GM18909 (cell line): ENCODE data around the gene BCAS4.
A peak's percentile ranks its signal among the peaks of the same experiment; 100 is the strongest.
"Not testable (repeated sequence)": the region's sequence is repeated elsewhere in the genome, so short reads cannot be mapped to it uniquely, and the experiment has no call there.

Experiments used
- ATAC-seq: cut with Tn5 transposase; IDR thresholded peaks from one replicate; pipeline ENCODE4 v1.9.1; 2021; ENCODE audit warnings: mild to moderate bottlenecking; ENCODE audit not compliant: unreplicated experiment, poor library complexity

Gene BCAS4, protein sequence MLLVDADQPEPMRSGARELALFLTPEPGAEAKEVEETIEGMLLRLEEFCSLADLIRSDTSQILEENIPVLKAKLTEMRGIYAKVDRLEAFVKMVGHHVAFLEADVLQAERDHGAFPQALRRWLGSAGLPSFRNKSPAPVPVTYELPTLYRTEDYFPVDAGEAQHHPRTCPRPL

DNA sequence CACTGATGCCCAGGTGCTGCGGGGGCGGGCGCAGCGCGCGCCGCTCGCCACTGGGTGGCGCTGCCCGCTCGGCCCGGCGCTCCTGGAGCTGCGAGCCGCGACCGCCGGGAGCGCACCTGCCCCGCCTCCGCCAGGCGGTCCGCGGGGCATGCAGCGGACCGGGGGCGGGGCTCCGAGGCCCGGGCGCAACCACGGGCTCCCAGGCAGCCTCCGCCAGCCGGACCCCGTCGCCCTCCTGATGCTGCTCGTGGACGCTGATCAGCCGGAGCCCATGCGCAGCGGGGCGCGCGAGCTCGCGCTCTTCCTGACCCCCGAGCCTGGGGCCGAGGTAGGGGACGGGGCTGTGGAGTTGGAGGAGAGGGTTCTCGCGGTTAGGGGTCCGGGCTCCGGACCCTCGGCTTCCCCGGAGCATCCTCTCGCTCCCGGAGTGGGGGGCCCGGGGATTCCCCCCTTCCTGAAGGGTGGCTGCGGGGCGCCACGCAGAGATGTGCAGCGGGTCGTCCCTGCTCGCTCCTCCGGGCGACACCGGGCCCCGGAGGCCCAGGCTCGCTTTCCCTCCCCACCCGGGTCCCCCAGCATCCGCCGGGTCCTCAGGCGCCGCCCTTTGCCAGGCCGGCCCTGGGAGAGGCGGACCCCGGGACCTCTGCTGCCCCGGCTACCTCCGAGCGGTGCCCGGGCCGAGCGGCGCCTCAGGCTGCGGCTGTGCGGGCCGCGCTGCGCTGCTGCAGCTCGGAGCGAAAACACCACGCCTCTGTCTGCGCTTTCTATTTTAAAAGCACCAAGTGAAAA, at the start of gene BCAS4:
Gene BCAS4, plus strand, starts transcription at position 216 of the 789 bp plus-strand sequence. Its CDS starts 23 bp downstream, at position 239.
- ATAC-seq, result peak; percentile 72

DNA sequence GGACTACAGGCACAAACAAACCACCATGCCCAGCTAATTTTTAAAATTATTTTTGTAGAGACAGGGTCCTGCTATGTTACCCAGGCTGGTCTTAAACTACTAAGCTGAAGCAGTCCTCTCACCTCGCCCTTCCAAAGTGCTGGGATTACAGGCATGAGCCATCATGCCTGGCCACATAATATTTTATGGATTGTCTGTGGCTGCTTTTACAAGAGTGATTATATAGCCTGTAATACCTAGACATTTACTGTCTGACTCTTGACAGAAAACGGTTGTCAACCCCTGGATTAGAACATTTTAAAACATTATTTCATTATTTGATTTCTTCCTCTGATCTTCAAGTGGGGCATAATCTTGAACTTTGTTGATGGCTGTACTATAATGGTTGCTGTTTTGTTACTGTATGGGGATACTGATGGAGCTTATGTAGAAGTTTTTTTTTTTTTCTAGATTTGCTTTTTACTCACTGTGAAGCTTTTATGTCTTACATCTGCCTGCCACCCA, 49.2 kb upstream of the BCAS4 start:
- ATAC-seq, result no peak

DNA sequence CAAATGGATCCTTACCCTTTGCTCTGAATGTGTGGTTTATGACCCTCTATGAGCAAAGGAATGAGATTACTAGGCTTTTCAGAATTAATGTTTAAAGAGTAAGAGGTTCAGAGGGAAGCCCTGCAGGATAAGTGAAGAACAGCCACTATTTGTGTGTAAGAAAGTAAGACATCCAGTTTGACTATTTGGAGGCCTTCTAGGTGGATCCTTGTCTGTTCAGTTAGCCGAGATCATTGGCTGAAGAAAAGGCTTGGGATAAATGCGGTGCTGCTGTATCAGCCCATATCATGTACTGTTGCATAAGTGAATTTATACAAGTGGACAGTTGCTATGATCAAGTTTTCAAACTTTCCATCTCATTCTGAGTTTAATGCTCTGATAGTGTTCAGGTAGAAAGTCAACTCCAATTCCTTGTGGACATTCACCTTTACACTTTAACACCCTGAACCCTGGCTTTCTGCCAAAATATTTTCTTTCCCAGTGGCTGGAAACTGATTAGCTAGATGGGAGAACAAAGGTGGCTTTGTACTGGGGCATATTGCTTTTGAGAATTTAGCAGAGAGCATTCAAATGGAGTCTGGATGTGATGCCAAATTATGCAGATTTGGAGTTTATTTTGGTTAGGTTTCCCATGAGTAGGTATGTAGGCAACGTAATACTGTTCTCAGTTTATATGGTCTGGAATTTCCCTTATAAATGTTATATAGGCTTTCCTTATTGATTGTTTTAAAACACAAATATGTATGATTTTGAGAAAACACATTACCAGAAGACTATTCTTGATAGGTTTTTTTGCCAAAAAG, 48.5 kb upstream of the BCAS4 start:
- no peak for ATAC-seq

DNA sequence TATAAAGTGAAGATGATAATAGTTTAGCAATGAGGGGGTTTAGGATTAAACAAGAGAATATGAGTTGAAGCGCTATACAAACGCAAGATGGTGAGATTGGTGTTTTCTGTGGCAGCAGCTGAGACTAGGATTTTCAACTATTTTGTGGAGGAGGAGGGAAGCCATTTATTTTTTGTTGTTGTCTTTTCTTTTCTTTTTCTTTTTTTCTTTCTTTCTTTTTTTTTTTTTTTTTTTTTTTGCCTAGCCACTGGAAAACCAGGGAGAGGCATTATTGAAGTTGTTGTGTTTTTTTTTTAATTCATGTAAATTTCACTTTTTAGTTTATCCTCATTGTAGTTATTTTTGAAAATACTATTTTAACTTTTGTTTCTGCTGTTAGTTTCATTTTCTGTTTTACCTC, 47.6 kb upstream of the BCAS4 start:
- no peak for ATAC-seq

GRCh38 chr20:50750145-50750671, 44.7 kb upstream of the BCAS4 start:
- ATAC-seq, result no peak

- no peak for ATAC-seq
Observed at GRCh38 chr20:50753152-50753551, 41.7 kb upstream of the BCAS4 start.

DNA sequence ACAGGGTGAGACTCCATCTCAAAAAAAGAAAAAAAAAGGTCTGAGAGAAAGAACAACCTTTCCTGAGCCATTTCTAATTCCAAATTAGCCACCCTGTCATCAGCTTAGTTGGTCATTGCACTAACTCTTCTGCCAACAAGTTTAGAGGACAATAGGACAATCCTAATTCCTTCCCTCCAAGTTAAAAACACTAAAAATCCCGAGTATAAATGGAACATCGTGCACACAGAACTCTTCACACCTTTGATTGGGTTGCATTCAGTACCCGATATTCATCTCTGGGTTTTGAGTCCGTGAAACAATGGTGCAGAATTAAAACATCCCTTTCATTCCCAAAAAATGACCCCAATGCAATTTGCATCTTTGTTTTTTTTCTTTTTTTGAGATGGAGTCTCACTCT, 40.4 kb upstream of the BCAS4 start:
- no peak for ATAC-seq

GRCh38 chr20:50756447-50756846, 38.4 kb upstream of the BCAS4 start:
- no peak for ATAC-seq

- ATAC-seq, result no peak
Observed at GRCh38 chr20:50758469-50758868, 36.4 kb upstream of the BCAS4 start.

DNA sequence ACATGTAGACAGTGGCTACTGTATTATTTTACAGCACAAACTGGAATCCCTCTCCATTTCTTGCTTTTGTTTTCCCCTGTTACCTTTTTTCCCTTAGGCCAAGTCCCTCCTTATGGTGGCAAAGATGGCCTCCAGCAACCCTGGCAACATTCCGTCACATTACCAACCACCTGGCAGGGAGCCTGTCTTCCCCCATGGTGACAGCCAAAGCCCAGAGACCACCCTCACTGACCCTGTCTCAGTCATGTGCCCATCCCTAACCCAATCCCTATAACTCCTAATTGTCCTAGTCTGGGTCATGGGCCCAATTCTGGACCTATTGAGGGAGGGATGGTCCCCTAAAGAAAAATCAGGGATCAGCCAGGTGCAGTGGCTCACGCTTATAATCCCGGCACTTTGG, 35.9 kb upstream of the BCAS4 start:
- ATAC-seq, result no peak

DNA sequence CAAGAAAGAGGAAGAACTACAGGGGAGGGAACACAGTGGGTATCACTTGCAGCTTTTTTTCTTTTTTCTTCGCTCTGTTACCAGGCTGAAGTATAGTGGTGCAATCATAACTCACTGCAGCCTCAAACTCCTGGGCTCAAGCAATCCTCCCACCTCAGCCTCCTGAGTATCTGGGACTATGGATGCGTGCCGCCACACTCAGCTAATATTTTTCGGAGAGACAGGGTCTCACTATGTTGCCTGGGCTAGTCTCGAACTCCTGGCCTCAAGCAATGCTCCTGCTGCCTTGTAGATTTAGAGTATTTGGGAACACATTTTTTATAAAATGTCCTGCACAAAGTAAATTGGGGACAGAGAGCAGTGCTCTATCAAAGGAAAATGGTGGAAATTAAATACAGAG, 35.2 kb upstream of the BCAS4 start:
- no peak for ATAC-seq

DNA sequence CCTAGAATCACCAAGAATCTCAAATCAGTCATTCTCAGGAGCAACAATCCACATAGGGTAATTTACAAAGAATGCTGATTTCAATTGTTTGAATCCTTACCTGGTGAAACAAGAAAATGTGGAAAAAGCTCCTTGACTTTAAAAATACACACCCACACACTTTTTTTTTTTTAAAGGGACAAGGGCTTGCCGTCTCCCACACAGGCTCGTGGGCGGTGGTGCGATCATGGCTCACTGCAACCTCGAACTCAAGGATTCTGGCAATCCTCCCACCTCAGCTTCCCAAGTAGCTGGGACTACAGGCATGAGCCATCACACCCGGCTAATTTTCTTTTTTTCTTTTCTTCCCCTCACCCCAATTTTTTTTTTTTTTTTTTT, 32.8 kb upstream of the BCAS4 start:
- ATAC-seq, result no peak

DNA sequence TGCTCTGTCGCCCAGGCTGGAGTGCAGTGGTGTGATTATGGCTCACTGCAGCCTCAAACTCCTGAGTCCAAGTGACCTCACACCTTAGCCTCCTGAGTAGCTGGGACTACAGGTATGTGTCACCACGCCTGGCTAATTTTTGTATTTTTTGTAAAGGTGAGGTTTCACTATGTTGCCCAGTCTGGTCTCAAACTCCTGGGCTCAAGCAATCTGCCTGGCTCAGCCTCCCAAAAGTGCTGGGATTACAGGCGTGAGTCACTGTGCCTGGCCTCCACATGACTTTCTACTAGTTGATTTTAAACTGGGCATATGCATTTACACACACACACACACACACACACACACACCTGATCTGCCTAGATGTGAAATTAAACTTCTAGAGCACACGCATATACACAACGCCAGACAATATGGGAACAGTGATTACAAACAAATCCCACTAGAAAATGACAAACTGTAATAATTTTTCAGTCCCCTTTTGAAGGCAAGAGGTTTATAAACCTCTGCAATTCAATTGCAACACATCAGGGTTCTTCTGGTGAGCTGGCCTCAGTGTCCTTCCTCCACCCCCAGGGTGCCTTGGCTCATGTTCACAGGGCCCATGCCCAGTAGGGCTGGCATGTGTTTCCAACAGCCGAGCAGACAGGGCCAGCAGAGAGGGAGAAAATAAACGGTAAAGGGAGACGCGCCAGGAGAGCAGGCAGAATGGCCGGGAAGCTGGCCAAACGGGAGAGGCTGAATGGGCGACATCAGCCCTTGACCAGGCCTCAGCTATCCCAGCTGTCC, 32.2 kb upstream of the BCAS4 start:
- no peak for ATAC-seq

GRCh38 chr20:50763550-50764458, 31.1 kb upstream of the BCAS4 start:
- not testable (repeated sequence) for ATAC-seq

- not testable (repeated sequence) for ATAC-seq
Observed at GRCh38 chr20:50765251-50765650, 29.6 kb upstream of the BCAS4 start.

DNA sequence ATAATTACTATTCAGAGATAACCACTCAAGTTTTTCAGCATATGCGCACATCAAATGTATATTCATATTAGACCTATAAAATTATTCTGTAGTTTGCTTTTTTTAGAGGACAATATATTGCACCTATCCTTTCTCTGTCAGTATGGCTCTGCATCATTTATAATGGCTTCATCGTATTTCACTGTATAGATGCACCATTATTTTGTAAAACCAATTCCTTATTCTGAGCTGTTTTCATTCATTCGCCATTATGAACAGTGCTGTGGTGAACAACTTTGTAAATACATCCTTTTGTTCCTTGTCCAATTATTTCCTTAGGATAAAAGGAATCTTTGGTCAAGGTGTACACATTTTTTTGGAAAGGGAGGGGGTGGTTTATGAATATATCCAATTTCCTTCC, 29.2 kb upstream of the BCAS4 start:
- no peak for ATAC-seq

GRCh38 chr20:50766955-50767809, 27.7 kb upstream of the BCAS4 start:
- not testable (repeated sequence) for ATAC-seq

DNA sequence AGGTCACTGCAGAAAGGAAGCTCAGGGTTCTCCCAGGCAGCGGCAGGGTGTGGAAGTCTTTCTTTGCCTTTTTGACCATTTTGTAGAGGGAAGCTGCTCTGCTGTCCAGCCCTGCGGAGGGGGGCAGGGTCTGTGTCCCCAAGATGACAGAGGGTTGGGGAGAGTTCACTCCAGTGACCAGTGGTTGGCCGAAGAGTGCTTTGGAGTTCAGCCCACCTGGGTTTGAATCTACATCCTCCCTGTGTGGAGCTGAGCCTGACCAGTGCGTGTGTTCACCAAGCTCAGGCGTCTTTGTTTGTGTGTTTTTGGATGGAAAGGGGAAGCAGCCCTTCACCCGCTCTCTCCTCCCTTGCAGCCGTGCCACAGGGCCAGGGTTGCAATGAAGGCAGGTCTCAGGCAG, 25.9 kb upstream of the BCAS4 start:
- not testable (repeated sequence) for ATAC-seq
